HepG2 (cell line): Measurements from ENCODE around the gene DIAPH3. TPM values are rescaled to one million over a fixed set of nuclear protein-coding genes. Genes with fewer than 3 reads are reported as not detected.

ENCODE experiments used
- ATAC-seq: fragments of 200-7000 bp; cut with Tn5 transposase; 3 replicates; pipeline ENCODE4 v1.9.1; 2020; ENCODE audit warnings: mild to moderate bottlenecking, moderate library complexity
- BruUV-seq: library from RNA; stranded (reverse); fragments of 400-500 nt; replicated peaks from 2 replicates; lab custom pipeline; 2021; lab: Mats Ljungman, UMichigan
- CTCF ChIA-PET: fragments of 300-600 bp; formaldehyde crosslinking; extraction: SDS; loops from one replicate; lab custom pipeline; 2021; ENCODE audit warnings: low total read pairs, inconsistent platforms, low intra/inter-chr PET ratio; lab: Yijun Ruan, JAX
- POLR2A ChIA-PET: fragments of 350-600 bp; sonication (Branson Sonifier 250); formaldehyde crosslinking; loops from one replicate; lab custom pipeline; 2020; ENCODE audit warnings: antibody characterized with exemption, inconsistent platforms; lab: Yijun Ruan, JAX
- DNase-seq: peaks from one replicate; pipeline ENCODE4 v3.0.0-alpha.2; 2015; ENCODE audit warnings: low spot score
- FAIRE-seq: peaks from 3 replicates; lab custom pipeline; 2011; peaks lifted over from hg19 to GRCh38; lab: Jason Lieb, UNC
- H2AFZ ChIP-seq: one replicate; pipeline ENCODE4 v1.6.1; 2011; ENCODE audit warnings: low read length, inconsistent platforms
- H3K27ac ChIP-seq: fragments of 300-600 bp; 3 replicates; pipeline ENCODE4 v1.8.0; 2011; ENCODE audit warnings: mixed run types, mild to moderate bottlenecking, mixed read lengths, low read length, inconsistent platforms; ENCODE audit not compliant: insufficient read depth; ENCODE audit errors: extremely low read length
- H3K27me3 ChIP-seq, 2 experiments: fragments of 200-600 bp in 1 of 2; 2 replicates in 1 of 2; 3 replicates in 1 of 2; pipeline versions ENCODE4 v1.6.0 to v1.8.0; 2011; ENCODE audit warnings: low read length in 2 of 2, mild to moderate bottlenecking in 2 of 2, moderate library complexity in 2 of 2, inconsistent platforms in 1 of 2; ENCODE audit not compliant: insufficient read depth in 2 of 2, control insufficient read depth in 1 of 2
- H3K36me3 ChIP-seq, 2 experiments: fragments of 200-600 bp in 1 of 2; replicated peaks in 1 of 2; 2 replicates in 1 of 2; 3 replicates in 1 of 2; pipeline versions ENCODE4 v1.5.1 to v1.8.0; 2011; ENCODE audit warnings: low read length in 2 of 2, inconsistent platforms in 1 of 2; ENCODE audit not compliant: insufficient read depth in 2 of 2, control insufficient read depth in 1 of 2
- H3K4me1 ChIP-seq: 2 replicates; pipeline ENCODE4 v1.5.1; 2012; ENCODE audit warnings: low read length, inconsistent platforms; ENCODE audit not compliant: insufficient read depth
- H3K4me2 ChIP-seq: 2 replicates; pipeline ENCODE4 v1.6.0; 2011; ENCODE audit warnings: low read depth, low read length, inconsistent platforms
- H3K4me3 ChIP-seq, 3 experiments: fragments of 200-600 bp in 1 of 3; sonication (generic), shearing (Covaris generic) in 1 of 3; replicated peaks in 1 of 3; 2 replicates each; pipeline ENCODE4 v1.5.1; 2011 to 2016; ENCODE audit warnings: low read length in 3 of 3, inconsistent platforms in 2 of 3, low read depth in 2 of 3, mild to moderate bottlenecking in 2 of 3, control low read depth in 1 of 3, mixed read lengths in 1 of 3; ENCODE audit not compliant: insufficient read depth in 1 of 3
- H3K79me2 ChIP-seq: one replicate; pipeline ENCODE4 v1.6.1; 2011; ENCODE audit warnings: low read length, inconsistent platforms; ENCODE audit not compliant: insufficient read depth
- H3K9ac ChIP-seq: 2 replicates; pipeline ENCODE4 v1.6.0; 2011; ENCODE audit warnings: mild to moderate bottlenecking, low read depth, low read length, inconsistent platforms; ENCODE audit not compliant: insufficient read depth
- H3K9me3 ChIP-seq: 2 replicates; pipeline ENCODE4 v1.5.1; 2012; ENCODE audit warnings: mild to moderate bottlenecking, low read length
- H4K20me1 ChIP-seq: 2 replicates; pipeline ENCODE4 v1.6.0; 2011; ENCODE audit warnings: inconsistent platforms, mild to moderate bottlenecking, low read length, moderate library complexity; ENCODE audit not compliant: insufficient read depth
- BRD4 ChIP-seq: sonication (generic); formaldehyde crosslinking; IDR thresholded peaks from 2 replicates; pipeline ENCODE4 v1.4.0; 2020; ENCODE audit warnings: missing genetic modification reagents
- CHCHD3 ChIP-seq: sonication (generic); formaldehyde crosslinking; IDR thresholded peaks from 2 replicates; pipeline ENCODE4 v1.8.0; 2022; ENCODE audit warnings: mild to moderate bottlenecking, missing genetic modification reagents, moderate library complexity
- HIC2 ChIP-seq: sonication (generic); formaldehyde crosslinking; IDR thresholded peaks from 2 replicates; pipeline ENCODE4 v1.9.0; 2022; ENCODE audit warnings: low read depth, missing genetic modification reagents
- HMG20B ChIP-seq: conservative IDR thresholded peaks from 2 replicates; pipeline ENCODE4 v1.6.1; 2016; ENCODE audit warnings: missing genetic modification reagents, missing compliant biosample characterization
- MYPOP ChIP-seq: sonication (generic); formaldehyde crosslinking; IDR thresholded peaks from 2 replicates; pipeline ENCODE4 v1.8.1; 2023; ENCODE audit warnings: mild to moderate bottlenecking, moderate library complexity, missing genetic modification reagents
- THAP11 ChIP-seq: IDR thresholded peaks from 2 replicates; pipeline ENCODE4 v1.6.1; 2016; ENCODE audit warnings: missing biosample characterization, missing genetic modification reagents
- TSC22D2 ChIP-seq: sonication (generic); formaldehyde crosslinking; IDR thresholded peaks from 2 replicates; pipeline ENCODE4 v1.5.1; 2020; ENCODE audit warnings: missing genetic modification reagents, mild to moderate bottlenecking, borderline replicate concordance
- ZBTB38 ChIP-seq: sonication (generic); formaldehyde crosslinking; IDR thresholded peaks from 2 replicates; pipeline ENCODE4 v1.5.1; 2020; ENCODE audit warnings: mild to moderate bottlenecking, missing genetic modification reagents
- ZBTB40 ChIP-seq, 2 experiments: fragments of 450-650 bp in 1 of 2; sonication (generic) in 1 of 2; formaldehyde crosslinking in 1 of 2; IDR thresholded peaks; 2 replicates each; pipeline versions ENCODE4 v1.6.1 to v1.8.0; 2016 to 2022; ENCODE audit warnings: antibody characterized with exemption in 1 of 2, mild to moderate bottlenecking in 1 of 2, missing genetic modification reagents in 1 of 2
- ZNF484 ChIP-seq: sonication (generic); formaldehyde crosslinking; IDR thresholded peaks from 2 replicates; pipeline ENCODE4 v1.5.1; 2020; ENCODE audit warnings: mild to moderate bottlenecking, low read depth, missing genetic modification reagents, borderline replicate concordance
- WGBS: methylation state at CpG from one replicate; pipeline ENCODE4 v1.1.6; 2017; ENCODE audit warnings: low lambda C conversion rate; 5-methylcytosine and 5-hydroxymethylcytosine counted together
- in situ Hi-C: cut with HindIII; loops from 2 replicates; pipeline ENCODE4 v1.10.0; 2017; ENCODE audit warnings: low pct_unique_long_range_greater_than_20kb; ENCODE audit not compliant: extremely low pct_ligation_motif_present
- intact Hi-C: fragments of 100-400 bp; cut with micrococcal nuclease; formaldehyde crosslinking; loops from one replicate; pipeline ENCODE4 v1.10.0; 2022; ENCODE audit not compliant: unreplicated experiment
- polyA plus RNA-seq, 8 experiments: library from polyadenylated mRNA; depleted of rRNA in 3 of 8; stranded (reverse) in 7 of 8; unstranded in 1 of 8; fragments of >200 nt; fragmentation: Illumina TruSeq in 4 of 8; extraction: Trizol in 4 of 8; gene quantifications; 2 replicates each; pipeline versions ENCODE4 v1.2.1 to v1.2.3, GENCODE V29; 2011 to 2016; ENCODE audit warnings: low read depth in 4 of 8, missing spikeins in 1 of 8, mixed read lengths in 1 of 8; ENCODE audit not compliant: insufficient read depth in 1 of 8
- total RNA-seq, 5 experiments: library from RNA; depleted of rRNA; stranded (reverse); fragments of >200 nt; fragmentation: Illumina TruSeq; extraction: Trizol; gene quantifications; 2 replicates each; pipeline ENCODE4 v1.2.3, GENCODE V29; 2016; ENCODE audit warnings: low read depth in 1 of 5

The DIAPH3 gene
- total and polyA plus RNA-seq, 2 of the 13 experiments (the other 11 are each of a cell fraction or from before 2014, with no cell fraction given): 4.0 to 9.3 TPM

- TF ChIP-seq ZBTB40 (IDR thresholded peaks at IDR 0.05) (no peak), ZBTB40 (CRISPR knock-in tag; IDR thresholded peaks at IDR 0.05) (no peak)
- TF ChIP-seq, all 625 proteins: peak for 0
Measured at GRCh38 chr13:59651479-59651878, 512.2 kb downstream of the DIAPH3 start (continued).

GRCh38 chr13:59643906-59644626 is 519.7 kb downstream of the DIAPH3 start:
- FAIRE-seq (no peak), ATAC-seq (no peak)
- in situ Hi-C loops: no loop called here
- no peak for TF ChIP-seq BRD4 (CRISPR knock-in tag)
- TF ChIP-seq HIC2: no peak
- no peak for TF ChIP-seq HMG20B (CRISPR knock-in tag)
- TF ChIP-seq ZNF484 (CRISPR knock-in tag): no peak
- no peak for TF ChIP-seq ZBTB38 (CRISPR knock-in tag)
- no peak for TF ChIP-seq THAP11 (CRISPR knock-in tag)
- no peak for TF ChIP-seq CHCHD3 (CRISPR knock-in tag)
- TF ChIP-seq TSC22D2 (CRISPR knock-in tag): no peak
- no peak for TF ChIP-seq MYPOP

More at GRCh38 chr13:59643906-59644626, 519.7 kb downstream of the DIAPH3 start:
- Histone ChIP-seq H3K9ac (no peak overlapping the region), H3K27me3 (no peaks in the 10 kb centered on the region), H3K4me2 (no peak overlapping the region), H4K20me1 (no peaks in the 10 kb centered on the region), H3K4me3 (no peak overlapping the region), H2AFZ (no peak overlapping the region), H3K9me3 (no peaks in the 10 kb centered on the region), H3K36me3 (no peaks in the 10 kb centered on the region), H3K27ac (no peak overlapping the region), H3K79me2 (no peaks in the 10 kb centered on the region), H3K4me1 (no peaks in the 10 kb centered on the region)
- ChIA-PET POLR2A (no interaction called here), CTCF (no interaction called here)
- WGBS: 4% methylated on average over 3 of the region's 3 CpGs
- no peak for DNase-seq
- BruUV-seq: no TSS peak
- intact Hi-C loops: no loop called here
